ENCODE data around the gene TRIM65.

The TRIM65 gene

DNA sequence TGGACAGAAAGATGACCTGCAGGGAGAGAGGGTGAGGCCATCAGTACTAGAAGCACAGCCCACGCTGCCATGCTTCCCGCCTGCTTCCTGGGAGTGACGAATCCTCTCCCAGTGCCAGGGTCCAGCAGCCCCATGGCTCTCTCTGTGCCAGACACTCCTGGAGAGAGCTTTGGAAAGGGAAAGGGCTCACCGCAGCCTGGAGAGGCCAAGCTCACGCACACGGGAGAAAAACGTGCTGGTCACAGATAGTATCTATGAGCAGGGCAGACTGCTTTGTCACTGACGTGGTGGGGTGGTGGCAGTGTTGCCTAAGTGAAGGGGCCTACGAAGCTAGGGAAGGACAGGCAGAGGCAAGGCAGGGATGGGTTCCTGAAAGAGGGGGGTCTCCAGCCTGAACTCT, 47.0 kb downstream of the TRIM65 start:
- no peak for DNase-seq

DNA sequence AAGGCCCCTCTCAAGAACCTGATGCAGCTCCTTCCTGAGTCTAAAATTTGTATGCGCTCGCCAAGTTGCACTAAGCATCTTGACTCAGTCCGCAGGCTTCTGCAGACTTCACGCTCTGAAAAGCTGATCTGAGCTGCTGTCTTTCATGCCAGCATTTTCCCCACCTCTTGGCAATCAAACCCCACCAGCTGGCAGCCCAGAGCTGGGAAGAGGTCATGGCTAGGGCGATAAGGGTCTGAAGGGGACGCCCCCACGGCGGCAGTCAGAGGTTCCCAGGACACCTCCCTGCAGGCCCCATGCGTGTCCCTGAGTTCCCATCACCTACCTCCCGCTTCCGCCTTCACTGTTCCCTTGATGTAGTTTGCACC, 47.5 kb downstream of the TRIM65 start:
- DNase-seq, result no peak

GRCh38 chr17:75848523-75849278, 48.0 kb downstream of the TRIM65 start:
- DNase-seq, result peak; percentile 24

GRCh38 chr17:75847614-75848522, 48.9 kb downstream of the TRIM65 start:
- no peak for DNase-seq

- no peak for DNase-seq
These were observed 49.8 kb downstream of the TRIM65 start for GRCh38 chr17:75846692-75847613.

- DNase-seq, result no peak
These were observed 50.6 kb downstream of the TRIM65 start for GRCh38 chr17:75845933-75846691.

DNA sequence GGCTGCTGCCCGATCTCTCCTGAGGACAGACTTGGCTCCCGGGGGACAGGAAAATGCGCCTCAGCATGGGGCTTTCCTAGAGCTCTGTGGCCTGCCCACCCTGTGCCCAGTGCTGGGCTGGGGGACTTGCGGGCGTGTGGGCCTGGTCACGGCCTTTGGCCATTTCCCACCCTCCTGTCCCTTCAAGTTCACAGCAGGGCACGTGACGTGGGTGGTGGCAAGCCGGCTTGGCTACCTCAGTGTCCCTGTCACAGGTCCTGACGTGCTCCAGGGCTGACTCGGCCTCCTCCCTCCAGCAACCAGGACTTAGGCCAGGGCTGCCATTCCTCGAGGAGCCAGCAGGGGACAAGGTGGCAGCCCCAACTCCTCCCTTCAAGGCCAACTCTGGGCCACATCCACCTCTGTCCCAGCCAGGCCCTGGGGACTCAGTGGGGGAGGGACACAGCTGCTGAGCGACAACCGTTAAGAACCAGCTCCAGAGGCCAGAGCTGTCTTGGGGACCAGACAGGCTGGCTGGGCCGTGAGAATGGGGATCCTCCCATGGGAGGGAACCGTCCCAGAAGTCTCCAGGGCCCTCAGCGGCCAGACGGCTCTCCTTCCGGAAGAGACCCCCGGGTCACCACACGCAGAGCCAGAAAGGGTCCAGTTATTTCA, 51.6 kb downstream of the TRIM65 start:
- peak; percentile 48 for DNase-seq

DNA sequence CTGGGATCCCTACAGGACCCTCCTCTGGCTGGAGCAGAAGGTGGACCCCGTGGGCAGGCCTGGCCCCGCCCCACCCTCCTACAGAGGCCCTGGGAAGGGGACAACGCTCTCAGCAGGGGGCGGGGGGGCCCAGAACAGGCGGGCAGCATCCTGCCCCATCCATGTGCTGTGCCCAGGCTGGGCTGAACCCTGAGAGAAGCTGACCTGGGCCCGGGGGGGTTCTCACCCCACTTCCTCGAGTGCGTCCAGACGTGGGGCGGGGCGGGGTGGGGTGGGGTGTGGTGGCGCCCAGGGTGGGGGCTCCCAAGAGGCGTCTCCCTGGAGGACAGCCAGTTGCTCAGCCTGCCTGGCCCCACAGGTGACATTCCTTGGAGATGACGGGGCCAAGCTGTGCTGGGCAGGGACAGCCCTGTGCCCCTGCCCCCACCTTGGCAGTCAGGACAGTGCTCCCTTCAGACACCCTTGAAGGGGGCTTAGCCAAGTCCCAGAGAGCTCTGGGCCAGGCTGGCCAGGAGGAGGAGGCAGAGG, 52.2 kb downstream of the TRIM65 start:
- no peak for DNase-seq

DNA sequence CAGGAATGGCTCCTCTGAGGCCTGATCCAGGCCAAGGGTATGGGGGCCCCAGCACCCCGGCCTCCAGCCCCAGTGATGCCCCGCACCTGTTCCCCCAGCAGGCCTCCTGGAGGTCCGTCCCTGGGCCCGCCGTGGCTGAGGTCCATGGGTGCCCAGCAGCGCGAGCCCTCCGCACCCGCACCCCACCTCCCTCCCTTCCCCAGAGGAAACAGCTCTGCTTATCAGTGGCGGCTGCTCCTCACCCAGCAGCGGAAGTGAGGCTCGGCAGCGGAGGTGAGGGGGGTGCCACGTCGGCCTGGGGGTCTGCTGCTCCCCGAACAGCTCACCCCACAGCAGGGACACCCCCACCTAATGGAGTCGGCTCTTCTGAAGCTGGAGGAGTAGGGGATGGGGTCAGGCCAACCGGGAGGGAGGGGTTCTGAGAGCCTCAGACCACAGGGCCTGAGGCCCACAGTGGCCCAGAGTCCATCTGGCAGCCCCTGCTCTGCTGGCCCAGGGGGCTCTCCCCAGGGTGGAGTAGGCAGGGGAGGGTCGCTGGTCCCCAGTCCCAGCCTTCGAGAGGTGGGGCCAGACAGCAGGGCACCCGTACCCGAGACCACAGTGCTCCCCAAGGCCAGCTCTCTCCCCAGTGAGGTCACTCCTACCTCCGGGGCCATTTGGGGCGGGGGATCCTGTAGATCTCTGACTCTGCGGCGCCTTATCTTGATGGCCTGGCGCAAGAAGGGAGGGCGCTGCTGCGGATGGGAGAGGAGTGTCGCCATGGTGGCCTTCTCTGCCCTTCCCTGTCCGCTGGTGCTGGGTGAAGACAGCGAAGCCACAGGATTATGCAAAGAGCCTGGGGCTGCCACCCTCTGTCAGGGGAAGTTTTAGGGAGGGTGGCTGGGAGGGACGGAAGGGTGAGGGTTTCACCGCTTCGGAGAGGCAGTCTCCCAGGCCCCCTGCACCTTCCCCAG, 52.9 kb downstream of the TRIM65 start, which contains the start of gene UNC13D:
UNC13D (minus strand) TSS at position 828 of the 953 bp plus-strand sequence; CDS start at position 761, 67 bp downstream.
- peak; percentile 67 for DNase-seq

DNA sequence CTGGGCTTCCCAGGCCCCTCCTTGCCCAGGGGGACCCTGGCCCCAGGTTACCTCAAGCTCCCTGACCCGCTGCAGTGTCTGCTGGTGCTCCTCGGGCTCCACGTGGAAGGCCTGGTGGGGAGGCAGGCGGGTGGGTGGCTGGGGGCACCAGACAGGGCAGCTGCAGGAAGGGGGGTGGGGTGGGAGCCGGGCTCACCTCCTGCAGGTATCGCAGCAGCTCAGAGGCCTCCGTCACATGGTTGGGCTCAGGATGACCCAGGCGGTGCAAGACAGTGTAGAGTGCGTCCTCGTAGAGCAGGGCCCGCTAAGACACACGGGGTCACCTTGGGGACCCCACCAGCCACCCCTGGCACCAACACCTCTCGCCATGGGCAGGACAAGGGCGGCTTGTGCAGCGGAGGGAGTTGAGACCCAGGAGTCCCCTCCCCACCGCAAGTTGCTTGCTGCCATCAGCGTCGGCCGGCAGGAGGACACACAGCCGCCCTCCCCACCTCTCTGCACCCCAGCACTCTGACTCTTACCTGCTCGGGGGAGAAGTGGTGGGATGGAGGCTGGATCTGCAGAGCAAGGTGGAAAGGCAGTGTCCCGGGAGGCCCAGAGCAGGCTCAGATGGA, 53.7 kb downstream of the TRIM65 start:
- no peak for DNase-seq

DNA sequence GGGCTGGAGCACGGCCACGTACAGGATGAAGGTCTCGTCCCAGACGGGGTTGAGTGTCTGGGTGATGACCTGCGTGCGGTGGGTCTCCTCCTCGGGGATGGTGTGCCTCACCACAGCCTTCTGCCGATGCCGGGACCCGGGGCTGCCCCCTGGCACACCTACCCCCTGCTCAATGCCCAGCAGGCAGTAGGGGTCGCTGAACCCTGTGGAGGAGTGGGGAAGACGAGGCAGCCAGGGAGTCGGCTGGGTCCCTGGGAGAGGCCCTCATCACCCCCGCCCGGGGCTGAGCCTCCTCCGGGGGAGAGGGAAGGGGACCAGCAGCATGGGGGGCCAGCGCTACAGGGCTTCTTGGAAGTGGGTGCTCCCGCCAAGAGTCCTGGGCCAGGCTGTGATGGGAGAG, 54.3 kb downstream of the TRIM65 start:
- no peak for DNase-seq

DNA sequence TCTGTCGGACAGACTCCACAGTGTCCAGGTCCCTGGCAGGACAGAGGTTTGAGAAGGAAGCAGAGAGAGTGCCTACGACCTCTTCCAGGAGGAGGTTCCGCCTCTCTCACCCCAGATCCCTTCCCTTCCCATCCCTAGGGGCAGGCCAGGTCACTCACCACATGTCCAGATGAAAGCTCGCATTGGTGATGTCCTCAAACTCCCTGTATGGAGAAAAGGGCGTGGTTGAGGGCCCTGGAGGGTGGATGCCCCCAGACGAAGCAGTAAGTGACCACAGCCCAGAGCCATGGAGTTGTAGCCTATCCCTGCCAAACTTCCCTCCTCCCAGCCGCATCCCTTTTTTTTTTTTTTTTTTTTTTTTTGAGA, 56.0 kb downstream of the TRIM65 start:
- no peak for DNase-seq

DNA sequence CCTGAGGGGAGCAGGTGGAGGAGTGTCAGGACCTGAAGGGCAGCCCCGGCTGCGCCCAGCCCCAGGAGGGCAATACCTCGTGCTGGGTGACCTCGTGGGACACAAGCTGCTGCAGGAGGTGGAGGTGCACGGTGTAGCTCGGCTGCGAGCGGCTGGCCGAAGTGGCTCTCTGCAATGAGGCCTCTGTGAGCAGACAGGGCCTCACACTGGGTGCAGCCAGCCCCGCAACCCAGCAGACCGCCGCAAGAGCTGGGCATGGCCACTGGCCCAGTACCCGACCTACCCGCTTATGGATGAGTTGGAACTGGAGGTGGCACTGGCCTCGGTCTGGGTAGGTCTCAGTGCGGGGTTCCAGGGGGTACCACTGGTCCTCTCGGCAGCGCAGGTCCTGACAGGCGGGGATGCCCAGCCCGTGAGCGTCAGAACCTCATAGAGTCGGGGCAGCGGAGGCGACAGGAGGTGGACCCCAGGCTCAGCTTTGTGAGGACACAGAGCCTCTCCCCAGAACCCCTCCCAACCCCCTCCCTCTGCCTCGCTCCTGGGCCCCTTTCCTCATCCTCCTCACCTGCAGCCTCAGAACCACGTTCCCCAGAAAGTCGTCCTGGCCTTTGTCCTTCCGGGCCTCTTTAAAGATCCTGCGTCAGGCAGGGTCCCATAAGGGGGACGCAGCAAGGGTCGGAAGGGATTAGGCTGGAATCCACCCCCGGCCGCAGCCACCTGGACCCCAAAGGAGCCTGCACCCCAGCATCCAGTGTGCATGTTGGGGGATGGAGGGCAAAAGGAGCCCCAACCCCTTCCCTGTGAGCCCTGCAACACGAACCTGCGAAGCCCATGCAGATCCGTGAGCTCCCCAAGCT, 56.6 kb downstream of the TRIM65 start:
- no peak for DNase-seq
